Psoas muscle (tissue), 8 donors: Measurements from ENCODE around the gene MAML3. TPM values are rescaled to one million over a fixed set of nuclear protein-coding genes. Genes with fewer than 3 reads are reported as not detected.

Experiments used
- ATAC-seq, 4 donors: fragments of 200-7000 bp; cut with Tn5 transposase; one replicate each; pipeline ENCODE4 v1.9.1; 2020; ENCODE audit warnings: moderate library complexity in 3 of 4, mild to moderate bottlenecking in 2 of 4
- DNase-seq, 2 donors: peaks; one replicate each; pipeline ENCODE4 v3.0.0-alpha.2; 2020
- H3K27ac ChIP-seq: fragments of 200-600 bp; one replicate; pipeline ENCODE4 v1.8.0; 2022
- H3K27me3 ChIP-seq, 3 donors: fragments of 200-600 bp in 1 of 3; one replicate each; pipeline versions ENCODE4 v1.6.1 to v1.8.0; 2013 to 2022; ENCODE audit warnings: low read length in 2 of 3, mild to moderate bottlenecking in 2 of 3, moderate library complexity in 1 of 3; ENCODE audit not compliant: insufficient read depth in 3 of 3
- H3K36me3 ChIP-seq, 2 donors: fragments of 200-600 bp in 1 of 2; one replicate each; pipeline versions ENCODE4 v1.6.1 to v1.8.0; 2013 to 2022; ENCODE audit warnings: low read depth in 1 of 2, mild to moderate bottlenecking in 1 of 2, moderate library complexity in 1 of 2; ENCODE audit not compliant: insufficient read depth in 1 of 2
- H3K4me1 ChIP-seq: fragments of 200-600 bp; one replicate; pipeline ENCODE4 v1.8.0; 2022
- H3K4me3 ChIP-seq: fragments of 200-600 bp; one replicate; pipeline ENCODE4 v1.8.0; 2022; ENCODE audit warnings: mild to moderate bottlenecking
- H3K9me3 ChIP-seq: fragments of 200-600 bp; one replicate; pipeline ENCODE4 v1.8.0; 2022
- WGBS, 3 donors: extraction: QIAGEN DNeasy Blood & Tissue Kit; methylation state at CpG; one replicate each; pipeline versions ENCODE4 v1.1.6 to v1.1.7; 2013; 5-methylcytosine and 5-hydroxymethylcytosine counted together
- intact Hi-C, 2 donors: fragments of 100-400 bp; cut with DNase I; formaldehyde crosslinking; loops; one replicate each; pipeline versions ENCODE4 v1.11.0 to v1.14.2; 2022
- polyA plus RNA-seq, 3 donors: library from polyadenylated mRNA; stranded (reverse); fragments of 200-250 nt; gene quantifications; one replicate each; pipeline ENCODE4 v1.2.3, GENCODE V29; 2013
- total RNA-seq, 4 donors: library from RNA; stranded (reverse); fragmentation: NEBNext Ultra II Directional in 2 of 4; extraction: Animal tissue kit (Norgen Biotek cat#: 25700) in 2 of 4; gene quantifications; one replicate each; pipeline versions ENCODE4 v1.2.1 to v1.2.4, GENCODE V29; 2021 to 2023
- TF ChIP-seq, protein P1 (sequence below): fragments of 200-600 bp; IDR thresholded peaks from one replicate; pipeline ENCODE4 v1.8.0; 2022; ENCODE audit warnings: antibody characterized with exemption
- donor health status: healthy with polysubstance abuse.
- donor health status: DM: no; HTN: no; CAD: no; lungs with moderate emphysema.
- donor health status: Bipolar disorder and iron deficiency.
- donor health status: healthy.
- donor health status: DM: yes; HTN: yes; CAD: no.
- donor health status: DM: no; HTN: no; CAD: no.
- donor health status: DM: no; HTN: no; CAD: no.
- donor health status: DM: yes; HTN: yes; CAD: no.

MAML3 gene
- total and polyA plus RNA-seq, 7 donors, result 0.43 to 2.7 (median 0.74) TPM

- no peaks in the 10 kb centered on the region for H3K36me3 ChIP-seq
- 86 to 95% (median 92%) methylated on average over 4 of the region's 4 CpGs for WGBS, 3 donors
- TF ChIP-seq, protein P1, sequence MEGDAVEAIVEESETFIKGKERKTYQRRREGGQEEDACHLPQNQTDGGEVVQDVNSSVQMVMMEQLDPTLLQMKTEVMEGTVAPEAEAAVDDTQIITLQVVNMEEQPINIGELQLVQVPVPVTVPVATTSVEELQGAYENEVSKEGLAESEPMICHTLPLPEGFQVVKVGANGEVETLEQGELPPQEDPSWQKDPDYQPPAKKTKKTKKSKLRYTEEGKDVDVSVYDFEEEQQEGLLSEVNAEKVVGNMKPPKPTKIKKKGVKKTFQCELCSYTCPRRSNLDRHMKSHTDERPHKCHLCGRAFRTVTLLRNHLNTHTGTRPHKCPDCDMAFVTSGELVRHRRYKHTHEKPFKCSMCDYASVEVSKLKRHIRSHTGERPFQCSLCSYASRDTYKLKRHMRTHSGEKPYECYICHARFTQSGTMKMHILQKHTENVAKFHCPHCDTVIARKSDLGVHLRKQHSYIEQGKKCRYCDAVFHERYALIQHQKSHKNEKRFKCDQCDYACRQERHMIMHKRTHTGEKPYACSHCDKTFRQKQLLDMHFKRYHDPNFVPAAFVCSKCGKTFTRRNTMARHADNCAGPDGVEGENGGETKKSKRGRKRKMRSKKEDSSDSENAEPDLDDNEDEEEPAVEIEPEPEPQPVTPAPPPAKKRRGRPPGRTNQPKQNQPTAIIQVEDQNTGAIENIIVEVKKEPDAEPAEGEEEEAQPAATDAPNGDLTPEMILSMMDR, result no peak
- no peaks in the 10 kb centered on the region for H3K27me3 ChIP-seq
- intact Hi-C loops, result no loop called here
- peaks cover 5% of the 10 kb centered on the region for H3K4me1 ChIP-seq
- no peaks in the 10 kb centered on the region for H3K9me3 ChIP-seq
- H3K4me3 ChIP-seq, result no peak overlapping the region
- ATAC-seq, result no peak
- no peak overlapping the region for H3K27ac ChIP-seq
- no peak for DNase-seq
Measured at GRCh38 chr4:139966383-139966782, 187.6 kb downstream of the MAML3 start.

- ATAC-seq, result no peak
- no peaks in the 10 kb centered on the region for H3K9me3 ChIP-seq
- H3K27ac ChIP-seq, result no peak overlapping the region
- peaks cover 5% of the 10 kb centered on the region for H3K4me1 ChIP-seq
- H3K4me3 ChIP-seq, result no peak overlapping the region
- WGBS, 3 donors, result 30 to 55% (median 33%) methylated on average over 1 of the region's 1 CpG
- DNase-seq, result no peak
- no peaks in the 10 kb centered on the region for H3K27me3 ChIP-seq
- intact Hi-C loops, result no loop called here
- H3K36me3 ChIP-seq, result no peaks in the 10 kb centered on the region
- TF ChIP-seq, protein P1, result no peak
Measured at GRCh38 chr4:139965789-139966188, 188.2 kb downstream of the MAML3 start.

- DNase-seq (no peak), ATAC-seq (no peak)
- H3K36me3 ChIP-seq, result no peaks in the 10 kb centered on the region
- no peaks in the 10 kb centered on the region for H3K9me3 ChIP-seq
- TF ChIP-seq, protein P1, result no peak
- 97 to 100% (median 100%) methylated on average over 1 of the region's 1 CpG for WGBS, 3 donors
- H3K27me3 ChIP-seq, result no peaks in the 10 kb centered on the region
- peaks cover 5% of the 10 kb centered on the region for H3K4me1 ChIP-seq
- no peak overlapping the region for H3K27ac ChIP-seq
- H3K4me3 ChIP-seq, result no peak overlapping the region
- intact Hi-C loops, result no loop called here
Measured at GRCh38 chr4:139963708-139964107, 190.3 kb downstream of the MAML3 start.

DNA sequence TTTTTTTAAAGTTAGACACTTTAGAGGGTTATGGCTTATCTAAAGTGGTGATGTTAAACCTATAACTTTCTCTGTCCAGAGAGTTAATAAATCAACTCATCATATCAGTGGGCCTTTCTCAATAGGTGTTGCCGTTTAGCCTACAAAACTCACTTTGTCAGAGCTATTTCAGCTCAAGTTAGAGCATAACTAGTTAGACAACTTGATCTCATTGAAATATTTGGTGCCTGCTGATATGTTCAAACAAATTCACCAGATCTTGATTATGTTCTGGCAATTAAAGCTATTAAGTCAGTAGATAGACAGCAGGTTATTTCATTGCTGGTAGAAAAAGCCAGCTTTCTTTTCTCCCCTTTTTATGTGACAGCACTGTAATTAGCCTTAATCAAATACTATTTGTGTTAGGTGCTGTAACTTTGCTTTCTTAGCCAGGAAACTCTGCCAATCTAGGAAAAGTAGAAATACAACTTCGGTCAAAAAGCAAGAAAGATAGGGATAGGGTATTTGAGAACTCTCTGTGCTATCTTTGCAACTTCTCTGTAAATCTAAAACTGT lies 191.8 kb downstream of the MAML3 start:
- no peaks in the 10 kb centered on the region for H3K36me3 ChIP-seq
- no peaks in the 10 kb centered on the region for H3K9me3 ChIP-seq
- H3K4me3 ChIP-seq, result no peak overlapping the region
- WGBS, 3 donors, result 82 to 89% (median 86%) methylated on average over 2 of the region's 2 CpGs
- no peaks in the 10 kb centered on the region for H3K27me3 ChIP-seq
- H3K4me1 ChIP-seq, result peaks cover 5% of the 10 kb centered on the region
- no peak overlapping the region for H3K27ac ChIP-seq
- DNase-seq (no peak), ATAC-seq (no peak)
- intact Hi-C loops, result no loop called here
- TF ChIP-seq, protein P1, result no peak

GRCh38 chr4:139961344-139961946 lies 192.5 kb downstream of the MAML3 start:
- H3K27ac ChIP-seq, result no peak overlapping the region
- no peak for ATAC-seq
- WGBS, 3 donors, result 61 to 71% (median 67%) methylated on average over 6 of the region's 6 CpGs

More at GRCh38 chr4:139961344-139961946, 192.5 kb downstream of the MAML3 start:
- no peak for DNase-seq
- Histone ChIP-seq H3K4me3 (no peak overlapping the region), H3K4me1 (peaks cover 8% of the 10 kb centered on the region), H3K9me3 (no peaks in the 10 kb centered on the region), H3K27me3 (no peaks in the 10 kb centered on the region), H3K36me3 (no peaks in the 10 kb centered on the region)
- TF ChIP-seq, protein P1, result no peak
- intact Hi-C loops, result no loop called here
